NB4 (cell line): Measurements from ENCODE around the gene TEX53.

ENCODE experiments used
- DNase-seq: peaks from one replicate; pipeline ENCODE4 v3.0.0; 2010; ENCODE audit warnings: low read depth
- H3K4me3 ChIP-seq: one replicate; pipeline ENCODE4 v1.5.1; 2011; ENCODE audit warnings: mild to moderate bottlenecking, low read depth, low read length, moderate library complexity
- CTCF ChIP-seq: IDR thresholded peaks from one replicate; pipeline ENCODE4 v1.5.1; 2012; ENCODE audit warnings: low read depth, low read length
- MAX ChIP-seq: IDR thresholded peaks from 2 replicates; pipeline ENCODE4 v1.6.1; 2011; ENCODE audit warnings: low read depth, low read length
- MYC ChIP-seq: IDR thresholded peaks from 2 replicates; pipeline ENCODE4 v1.6.1; 2011; ENCODE audit warnings: low read depth, low read length
- POLR2A ChIP-seq: IDR thresholded peaks from 2 replicates; pipeline ENCODE4 v1.6.1; 2011; ENCODE audit warnings: mild to moderate bottlenecking; ENCODE audit not compliant: insufficient read length; ENCODE audit errors: extremely low read depth

TEX53 gene

GRCh38 chr9:114694719-114695269, 37.2 kb upstream of the TEX53 start:
- DNase-seq, result no peak
- TF ChIP-seq CTCF (no peak), POLR2A (no peak), MAX (no peak), MYC (no peak)
- no peak overlapping the region for H3K4me3 ChIP-seq

- no peak for TF ChIP-seq POLR2A
- no peak for TF ChIP-seq MAX
- no peak for TF ChIP-seq MYC
- no peak for DNase-seq
- no peak overlapping the region for H3K4me3 ChIP-seq
Measured at GRCh38 chr9:114694146-114694545, 36.5 kb upstream of the TEX53 start.

GRCh38 chr9:114693248-114693855, 35.7 kb upstream of the TEX53 start:
- H3K4me3 ChIP-seq, result no peak overlapping the region

GRCh38 chr9:114691956-114692295, 34.3 kb upstream of the TEX53 start:
- DNase-seq, result no peak
- no peak overlapping the region for H3K4me3 ChIP-seq
- TF ChIP-seq POLR2A (no peak), MAX (no peak), CTCF (no peak), MYC (no peak)

More at GRCh38 chr9:114693248-114693855, 35.7 kb upstream of the TEX53 start:
- no peak for DNase-seq
- TF ChIP-seq POLR2A (no peak), MAX (no peak), CTCF (no peak), MYC (no peak)

- peak; percentile 69 for DNase-seq
- TF ChIP-seq MYC (no peak), CTCF (no peak), MAX (no peak), POLR2A (no peak)
- no peak overlapping the region for H3K4me3 ChIP-seq
Measured at GRCh38 chr9:114691046-114691955, 33.7 kb upstream of the TEX53 start.

GRCh38 chr9:114690308-114690707, 32.7 kb upstream of the TEX53 start:
- no peak overlapping the region for H3K4me3 ChIP-seq
- DNase-seq, result no peak
- no peak for TF ChIP-seq MYC
- no peak for TF ChIP-seq CTCF
